ENCODE data around the gene GON7.
"Not testable (repeated sequence)": the region's sequence is repeated elsewhere in the genome, so short reads cannot be mapped to it uniquely, and the experiment has no call there.

The GON7 gene

GRCh38 chr14:93159625-93160352 is 47.1 kb downstream of the GON7 start:
- not testable (repeated sequence) for DNase-seq (ENCODE audit: low read depth in 4 of 4, low spot score in 1 of 4)

DNA sequence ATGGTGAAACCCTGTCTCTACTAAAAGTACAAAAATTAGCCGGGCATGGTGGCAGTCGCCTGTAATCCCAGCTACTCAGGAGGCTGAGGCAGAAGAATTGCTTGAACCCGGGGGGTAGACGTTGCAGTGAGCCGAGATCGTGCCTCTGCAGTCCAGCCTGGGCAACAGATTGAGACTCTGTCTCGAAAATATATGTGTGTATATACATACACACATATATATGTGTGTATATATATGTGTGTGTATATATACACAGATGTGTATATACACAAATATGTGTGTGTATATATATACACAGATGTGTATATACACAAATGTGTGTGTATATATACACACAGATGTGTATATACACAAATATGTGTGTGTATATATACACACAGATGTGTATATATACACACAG is 48.5 kb downstream of the GON7 start:
- not testable (repeated sequence) for DNase-seq (ENCODE audit: low read depth in 4 of 4, low spot score in 1 of 4)

DNA sequence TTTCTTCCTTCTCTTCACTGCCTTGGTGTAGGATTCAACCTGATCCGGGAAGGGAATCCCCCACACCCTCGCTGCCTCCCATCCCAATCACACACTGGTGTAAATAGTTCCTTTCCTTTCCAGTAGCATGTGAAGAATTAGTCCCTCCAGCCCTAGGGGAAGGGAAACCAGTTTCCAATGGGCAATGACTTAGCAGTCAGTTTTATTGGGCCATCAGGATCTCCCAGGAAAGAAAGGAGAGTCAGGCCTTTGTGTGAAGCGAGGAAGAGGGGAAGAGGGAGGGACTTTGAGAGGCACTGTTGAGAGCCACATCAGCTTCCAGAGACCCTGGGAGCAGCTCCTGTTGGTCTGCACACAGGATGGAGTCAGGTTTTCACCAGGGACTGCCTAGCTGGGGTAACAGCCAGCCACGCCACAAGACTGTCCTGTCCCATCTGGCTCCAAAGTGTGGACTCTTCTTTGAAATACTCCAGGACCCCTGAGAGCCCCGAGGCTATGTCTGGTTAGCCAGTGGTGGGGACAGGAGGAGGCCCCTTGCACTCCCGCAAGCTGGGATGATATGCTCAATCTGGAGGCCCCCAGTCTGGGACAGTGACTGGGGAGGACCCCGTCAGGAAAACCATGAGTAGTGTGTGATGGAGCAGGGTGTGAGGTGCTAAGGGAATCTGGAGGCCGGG is 50.0 kb downstream of the GON7 start:
- DNase-seq (ENCODE audit: low read depth in 4 of 4, low spot score in 1 of 4), result no peak

- DNase-seq (ENCODE audit: low read depth in 4 of 4, low spot score in 1 of 4), result no peak
Observed at GRCh38 chr14:93155667-93156066, 51.2 kb downstream of the GON7 start.

DNA sequence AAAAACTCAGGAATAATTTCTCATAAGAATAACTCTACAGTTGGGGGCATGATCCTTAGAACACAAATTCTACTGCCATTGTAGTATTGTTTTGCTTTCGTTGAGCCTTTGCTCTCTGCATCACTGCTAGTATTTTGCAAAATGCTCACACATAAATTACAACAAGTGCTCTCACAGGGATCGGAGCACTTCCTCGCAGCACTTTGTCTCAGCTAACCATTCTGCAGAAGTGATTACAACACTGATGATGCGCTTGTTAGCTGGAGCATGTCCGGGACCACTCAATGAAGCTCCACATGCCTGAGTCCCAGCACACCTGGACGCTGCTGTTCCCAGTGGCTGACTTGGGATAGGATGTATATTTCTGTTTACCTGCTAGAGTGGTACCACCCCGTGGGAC is 53.7 kb downstream of the GON7 start:
- DNase-seq (ENCODE audit: low read depth in 4 of 4, low spot score in 1 of 4), result no peak
